GM12801 (cell line): Measurements from ENCODE around the gene PKM.

Experiments
- CTCF ChIP-seq: IDR thresholded peaks from one replicate; pipeline ENCODE4 v1.5.1; 2011; ENCODE audit warnings: control low read depth; ENCODE audit not compliant: insufficient read length; ENCODE audit errors: extremely low read depth

The PKM gene

GRCh38 chr15:72168131-72168807 is 62.7 kb downstream of the PKM start:
- TF ChIP-seq CTCF, result no peak

DNA sequence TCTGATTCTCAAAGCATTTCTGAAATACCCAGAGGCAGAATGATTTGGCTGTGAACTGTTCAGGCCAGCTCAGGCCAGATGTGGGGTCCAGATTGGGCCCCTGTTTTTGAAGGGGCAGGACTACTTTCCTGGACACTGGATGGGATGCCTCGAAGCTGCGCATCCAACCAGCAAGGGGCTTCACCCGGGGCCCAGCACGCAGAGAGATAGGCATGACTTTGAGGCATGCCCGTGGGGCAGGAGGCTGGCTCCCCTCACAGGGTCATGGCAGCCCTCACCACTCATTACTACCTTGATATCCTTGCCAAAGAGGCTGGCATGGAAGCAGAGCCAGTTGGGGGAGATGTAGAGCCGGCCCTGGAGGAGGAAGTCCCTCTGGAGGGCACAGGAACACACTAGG is 63.5 kb downstream of the PKM start:
- TF ChIP-seq CTCF, result no peak

GRCh38 chr15:72166716-72167417 is 64.1 kb downstream of the PKM start:
- no peak for TF ChIP-seq CTCF

DNA sequence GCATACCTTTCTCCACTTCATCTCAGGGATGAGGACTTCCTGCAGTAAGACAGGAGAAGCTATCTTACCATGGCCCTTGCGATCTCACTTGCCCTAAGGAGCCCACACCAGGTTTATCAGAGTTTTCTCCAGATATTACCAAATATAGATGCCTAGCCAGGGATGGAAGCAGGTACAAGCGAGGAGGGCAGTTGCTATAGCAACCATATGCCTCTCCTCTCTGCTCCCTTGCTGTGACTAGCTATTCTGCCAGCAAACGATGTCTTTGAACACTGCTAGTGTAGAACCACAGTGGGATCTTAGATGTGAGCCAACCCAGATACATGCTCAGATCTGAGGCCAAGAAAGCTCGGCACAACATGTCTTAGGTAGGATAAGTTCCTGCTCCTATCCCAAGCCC is 67.3 kb downstream of the PKM start:
- TF ChIP-seq CTCF, result no peak

- TF ChIP-seq CTCF, result no peak
These were observed 68.4 kb downstream of the PKM start for GRCh38 chr15:72162569-72162968.

DNA sequence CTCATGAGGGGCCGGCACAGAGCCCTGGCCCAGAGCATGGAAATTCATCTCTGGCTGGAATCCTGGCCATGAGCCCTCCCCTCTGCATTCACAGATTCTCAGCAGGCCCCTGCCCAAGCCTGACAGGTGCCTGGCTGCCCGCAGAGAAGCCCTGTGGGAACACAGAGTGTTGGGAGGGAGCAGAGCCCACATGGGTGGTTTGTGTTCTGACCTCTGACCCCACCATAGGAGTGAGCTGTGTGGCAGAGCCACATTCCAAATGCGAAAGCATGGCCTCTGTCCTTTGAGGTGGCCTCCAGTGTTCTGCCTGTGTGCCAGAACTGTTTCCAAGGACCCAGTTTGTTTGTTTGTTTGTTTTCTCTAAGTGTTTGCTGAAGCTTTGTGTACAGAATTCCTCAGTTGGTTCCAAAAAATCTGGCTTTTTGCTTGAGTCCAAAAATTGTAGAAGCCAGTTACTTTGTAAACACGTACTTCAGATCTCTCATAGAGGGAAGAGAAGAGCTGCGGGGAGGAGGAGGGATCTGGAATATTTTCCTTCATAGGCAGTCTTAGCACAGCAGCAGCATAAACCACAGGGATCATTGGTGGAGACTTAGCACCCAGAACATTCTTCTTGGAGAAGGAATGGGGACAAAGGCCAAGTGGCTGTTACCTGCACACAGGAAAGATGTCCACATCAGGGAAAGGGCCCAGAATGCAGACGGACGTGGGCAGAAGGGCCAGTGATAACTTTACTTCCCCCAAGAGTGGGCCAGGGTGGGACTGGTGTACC is 69.4 kb downstream of the PKM start:
- no peak for TF ChIP-seq CTCF

- TF ChIP-seq CTCF, result no peak
These were observed 70.2 kb downstream of the PKM start for GRCh38 chr15:72160696-72161245.
